BLaER1 (cell line): Measurements from ENCODE around the gene HDAC8.
"Not testable (repeated sequence)": the region's sequence is repeated elsewhere in the genome, so short reads cannot be mapped to it uniquely, and the experiment has no call there.

ENCODE experiments used
- H3K27ac ChIP-seq: shearing (Covaris generic); formaldehyde crosslinking; 2 replicates; pipeline ENCODE4 v1.8.1; 2022
- H3K27me3 ChIP-seq: shearing (Covaris generic); formaldehyde crosslinking; 2 replicates; pipeline ENCODE4 v1.8.1; 2022
- H3K36me3 ChIP-seq: shearing (Covaris generic); formaldehyde crosslinking; 2 replicates; pipeline ENCODE4 v1.8.1; 2022
- H3K4me1 ChIP-seq: shearing (Covaris generic); formaldehyde crosslinking; 2 replicates; pipeline ENCODE4 v1.8.1; 2022
- H3K4me2 ChIP-seq: shearing (Covaris generic); formaldehyde crosslinking; 2 replicates; pipeline ENCODE4 v1.8.1; 2022
- H3K4me3 ChIP-seq: shearing (Covaris generic); formaldehyde crosslinking; 2 replicates; pipeline ENCODE4 v1.8.1; 2022
- H3K9ac ChIP-seq: shearing (Covaris generic); formaldehyde crosslinking; 2 replicates; pipeline ENCODE4 v1.8.1; 2022
- H3K9me3 ChIP-seq: shearing (Covaris generic); formaldehyde crosslinking; 2 replicates; pipeline ENCODE4 v1.8.1; 2022
- H4K20me1 ChIP-seq: shearing (Covaris generic); formaldehyde crosslinking; 2 replicates; pipeline ENCODE4 v1.8.1; 2022
- Cebpa-rat ChIP-seq: shearing (Covaris generic); IDR thresholded peaks from 2 replicates; pipeline ENCODE4 v1.8.1; 2022

The HDAC8 gene

GRCh38 chrX:72421797-72422196 lies 150.8 kb downstream of the HDAC8 start:
- no peak overlapping the region for H3K27ac ChIP-seq
- no peak overlapping the region for H3K4me3 ChIP-seq
- no peak for TF ChIP-seq Cebpa-rat
- H3K4me2 ChIP-seq: no peak overlapping the region
- no peaks in the 10 kb centered on the region for H4K20me1 ChIP-seq
- no peaks in the 10 kb centered on the region for H3K4me1 ChIP-seq
- peaks cover 61% of the 10 kb centered on the region for H3K27me3 ChIP-seq
- 0 out of 2 replicates have a peak, but pooled peaks cover 9% of the 10 kb centered on the region for H3K36me3 ChIP-seq
- H3K9ac ChIP-seq: no peak overlapping the region
- peaks cover 80% of the 10 kb centered on the region for H3K9me3 ChIP-seq

- Histone ChIP-seq H3K36me3 (peaks cover 6% of the 10 kb centered on the region; the same call in 1 of the 2 replicates), H3K9ac (no peak overlapping the region), H4K20me1 (peaks cover 6% of the 10 kb centered on the region; the same call in 1 of the 2 replicates), H3K27ac (no peak overlapping the region), H3K4me2 (no peak overlapping the region), H3K4me3 (no peak overlapping the region), H3K9me3 (peaks cover 11% of the 10 kb centered on the region), H3K27me3 (peaks cover 89% of the 10 kb centered on the region), H3K4me1 (no peaks in the 10 kb centered on the region)
- TF ChIP-seq Cebpa-rat: no peak
Observed at GRCh38 chrX:72409993-72410392, 162.7 kb downstream of the HDAC8 start.

GRCh38 chrX:72408885-72409284 lies 163.8 kb downstream of the HDAC8 start:
- no peak overlapping the region for H3K27ac ChIP-seq
- H3K9ac ChIP-seq: no peak overlapping the region

GRCh38 chrX:72405136-72405535 lies 167.5 kb downstream of the HDAC8 start:
- H3K4me2 ChIP-seq, H4K20me1 ChIP-seq, H3K9ac ChIP-seq, H3K9me3 ChIP-seq, H3K4me1 ChIP-seq, H3K4me3 ChIP-seq, H3K27ac ChIP-seq, H3K36me3 ChIP-seq: not testable (repeated sequence)
- peaks cover 68% of the 10 kb centered on the region for H3K27me3 ChIP-seq

More at GRCh38 chrX:72408885-72409284, 163.8 kb downstream of the HDAC8 start:
- peaks cover 6% of the 10 kb centered on the region; the same call in 1 of the 2 replicates for H4K20me1 ChIP-seq
- H3K4me1 ChIP-seq: no peaks in the 10 kb centered on the region
- TF ChIP-seq Cebpa-rat: no peak
- peaks cover 11% of the 10 kb centered on the region for H3K9me3 ChIP-seq
- H3K4me2 ChIP-seq: no peak overlapping the region
- peaks cover 6% of the 10 kb centered on the region; the same call in 1 of the 2 replicates for H3K36me3 ChIP-seq
- H3K4me3 ChIP-seq: no peak overlapping the region
- peaks cover 81% of the 10 kb centered on the region for H3K27me3 ChIP-seq

GRCh38 chrX:72402614-72403013 lies 170.0 kb downstream of the HDAC8 start:
- no peaks in the 10 kb centered on the region; the same call in 1 of the 2 replicates for H4K20me1 ChIP-seq
- H3K4me1 ChIP-seq: no peaks in the 10 kb centered on the region
- no peak for TF ChIP-seq Cebpa-rat

GRCh38 chrX:72399816-72400215 lies 172.8 kb downstream of the HDAC8 start:
- TF ChIP-seq Cebpa-rat: no peak
- Histone ChIP-seq H3K27me3 (peaks cover 48% of the 10 kb centered on the region), H3K9ac (no peak overlapping the region), H3K4me3 (no peak overlapping the region), H4K20me1 (no peaks in the 10 kb centered on the region; the same call in 1 of the 2 replicates), H3K9me3 (no peaks in the 10 kb centered on the region; the same call in 1 of the 2 replicates), H3K36me3 (no peaks in the 10 kb centered on the region), H3K4me2 (no peak overlapping the region), H3K4me1 (no peaks in the 10 kb centered on the region), H3K27ac (no peak overlapping the region)

More at GRCh38 chrX:72402614-72403013, 170.0 kb downstream of the HDAC8 start:
- H3K9me3 ChIP-seq: no peaks in the 10 kb centered on the region; the same call in 1 of the 2 replicates
- no peak overlapping the region for H3K4me2 ChIP-seq
- no peak overlapping the region for H3K9ac ChIP-seq
- H3K27me3 ChIP-seq: peaks cover 50% of the 10 kb centered on the region
- H3K27ac ChIP-seq: no peak overlapping the region
- no peaks in the 10 kb centered on the region for H3K36me3 ChIP-seq
- H3K4me3 ChIP-seq: no peak overlapping the region

- no peak for TF ChIP-seq Cebpa-rat
- Histone ChIP-seq H3K4me1 (no peaks in the 10 kb centered on the region), H4K20me1 (no peaks in the 10 kb centered on the region), H3K4me2 (no peak overlapping the region), H3K9me3 (no peaks in the 10 kb centered on the region), H3K36me3 (no peaks in the 10 kb centered on the region), H3K27ac (no peak overlapping the region), H3K9ac (no peak overlapping the region), H3K4me3 (no peak overlapping the region), H3K27me3 (peaks cover 75% of the 10 kb centered on the region)
Observed at GRCh38 chrX:72396117-72396516, 176.5 kb downstream of the HDAC8 start.

GRCh38 chrX:72395237-72395636 lies 177.4 kb downstream of the HDAC8 start:
- Histone ChIP-seq H4K20me1 (no peaks in the 10 kb centered on the region), H3K4me1 (no peaks in the 10 kb centered on the region), H3K4me2 (no peak overlapping the region), H3K27ac (no peak overlapping the region), H3K9me3 (no peaks in the 10 kb centered on the region), H3K27me3 (peaks cover 70% of the 10 kb centered on the region), H3K9ac (no peak overlapping the region), H3K4me3 (no peak overlapping the region), H3K36me3 (no peaks in the 10 kb centered on the region)
- TF ChIP-seq Cebpa-rat: no peak

GRCh38 chrX:72394518-72395170 lies 178.0 kb downstream of the HDAC8 start:
- no peak for TF ChIP-seq Cebpa-rat
- Histone ChIP-seq H3K36me3 (no peaks in the 10 kb centered on the region), H3K4me2 (no peak overlapping the region), H3K27ac (no peak overlapping the region), H4K20me1 (no peaks in the 10 kb centered on the region), H3K4me1 (no peaks in the 10 kb centered on the region), H3K9me3 (no peaks in the 10 kb centered on the region), H3K4me3 (no peak overlapping the region), H3K9ac (no peak overlapping the region), H3K27me3 (peaks cover 64% of the 10 kb centered on the region)

GRCh38 chrX:72393836-72394517 lies 178.7 kb downstream of the HDAC8 start:
- H3K4me1 ChIP-seq: no peaks in the 10 kb centered on the region
- no peaks in the 10 kb centered on the region for H4K20me1 ChIP-seq
- no peak overlapping the region for H3K9ac ChIP-seq
- H3K4me3 ChIP-seq: no peak overlapping the region
- TF ChIP-seq Cebpa-rat: no peak
- H3K27ac ChIP-seq: no peak overlapping the region
- H3K27me3 ChIP-seq: peaks cover 68% of the 10 kb centered on the region
- H3K36me3 ChIP-seq: no peaks in the 10 kb centered on the region
- no peak overlapping the region for H3K4me2 ChIP-seq
- no peaks in the 10 kb centered on the region for H3K9me3 ChIP-seq
